Tibial nerve (tissue), 3 donors: Measurements from ENCODE around the gene ARPC1A.

Experiments used
- CTCF ChIP-seq, 5 experiments: fragments of 200-600 bp in 3 of 5; fragments of 450-650 bp in 2 of 5; sonication (generic) in 3 of 5; IDR thresholded peaks; one replicate each; pipeline ENCODE4 v1.5.1; 2016 to 2019; ENCODE audit warnings: antibody characterized with exemption in 5 of 5, mild to moderate bottlenecking in 3 of 5, moderate library complexity in 2 of 5
- POLR2A ChIP-seq, 2 donors: fragments of 450-650 bp; IDR thresholded peaks; one replicate each; pipeline ENCODE4 v1.6.1; 2017; ENCODE audit warnings: antibody characterized with exemption in 2 of 2, mild to moderate bottlenecking in 2 of 2, moderate library complexity in 2 of 2

DNA sequence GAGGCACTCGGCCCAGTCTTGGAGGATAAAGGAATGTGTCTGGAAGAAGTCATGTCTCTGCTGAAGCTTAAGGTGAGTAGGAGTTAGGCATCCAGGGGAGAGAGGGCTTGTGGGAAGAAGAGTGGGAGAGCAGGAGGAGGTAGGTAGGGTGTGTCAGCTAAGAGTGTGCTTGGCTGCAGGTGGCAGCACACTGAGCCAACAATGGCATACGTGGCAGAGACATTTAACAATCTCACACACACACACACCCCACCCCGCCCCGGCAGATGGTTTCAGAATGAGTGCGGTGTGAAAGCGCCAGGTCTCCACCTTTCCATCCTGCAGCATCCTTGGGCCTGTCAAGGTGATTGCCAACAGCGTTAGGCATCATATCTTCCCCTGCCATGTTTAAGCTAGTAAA lies 11.2 kb upstream of the ARPC1A start:
- TF ChIP-seq CTCF (IDR thresholded peaks at IDR 0.05) (no peak), POLR2A (IDR thresholded peaks at IDR 0.05) (no peak)
